Spleen (tissue), 11 donors: ENCODE results near the gene OTUD1. TPM values are rescaled to one million over a fixed set of nuclear protein-coding genes. Genes with fewer than 3 reads are reported as not detected.
A peak's percentile ranks its signal among the peaks of the same experiment; 100 is the strongest.

Experiments used
- DNase-seq: peaks from one replicate; pipeline ENCODE4 v3.0.0-alpha.2; 2020
- H3K27ac ChIP-seq, 8 donors: fragments of 200-600 bp; sonication (generic) in 7 of 8; 1 replicate in 4 of 8; 2 replicates in 4 of 8; pipeline versions ENCODE4 v1.5.0 to v1.8.0; 2016 to 2021; ENCODE audit warnings: inconsistent platforms in 4 of 8, mild to moderate bottlenecking in 4 of 8, moderate library complexity in 1 of 8
- H3K27me3 ChIP-seq, 7 donors: fragments of 200-600 bp; sonication (generic) in 6 of 7; replicated peaks in 1 of 7; 1 replicate in 4 of 7; 2 replicates in 3 of 7; pipeline versions ENCODE4 v1.5.0 to v1.8.0; 2016 to 2021; ENCODE audit warnings: inconsistent platforms in 3 of 7, mild to moderate bottlenecking in 1 of 7
- H3K36me3 ChIP-seq, 6 donors: fragments of 200-600 bp; sonication (generic) in 5 of 6; 1 replicate in 4 of 6; 2 replicates in 2 of 6; pipeline versions ENCODE4 v1.5.0 to v1.8.0; 2016 to 2021; ENCODE audit warnings: inconsistent platforms in 2 of 6
- H3K4me1 ChIP-seq, 6 donors: fragments of 200-600 bp; sonication (generic) in 5 of 6; 1 replicate in 3 of 6; 2 replicates in 3 of 6; pipeline versions ENCODE4 v1.5.0 to v1.8.0; 2016 to 2021; ENCODE audit warnings: inconsistent platforms in 3 of 6
- H3K4me3 ChIP-seq, 8 donors: fragments of 200-600 bp; sonication (generic) in 7 of 8; 1 replicate in 4 of 8; 2 replicates in 4 of 8; pipeline versions ENCODE4 v1.5.0 to v1.8.0; 2016 to 2021; ENCODE audit warnings: inconsistent platforms in 4 of 8, mild to moderate bottlenecking in 4 of 8, moderate library complexity in 2 of 8
- H3K9me3 ChIP-seq, 8 donors: fragments of 200-600 bp; sonication (generic) in 7 of 8; 1 replicate in 4 of 8; 2 replicates in 4 of 8; pipeline versions ENCODE4 v1.5.0 to v1.8.0; 2016 to 2021; ENCODE audit warnings: inconsistent platforms in 4 of 8
- POLR2A ChIP-seq, 3 donors: fragments of 450-650 bp; IDR thresholded peaks; one replicate each; pipeline ENCODE4 v1.5.1; 2017; ENCODE audit warnings: antibody characterized with exemption in 3 of 3, mild to moderate bottlenecking in 1 of 3
- POLR2AphosphoS5 ChIP-seq, 3 donors: sonication (generic); formaldehyde crosslinking; IDR thresholded peaks; one replicate each; pipeline ENCODE4 v1.5.1; 2017; ENCODE audit warnings: antibody characterized with exemption in 3 of 3
- WGBS, 5 donors: extraction: QIAGEN DNeasy Blood & Tissue Kit in 3 of 5; methylation state at CpG; one replicate each; pipeline versions ENCODE4 v1.1.5 to v1.1.7; 2013 to 2018; 5-methylcytosine and 5-hydroxymethylcytosine counted together
- intact Hi-C: fragments of 100-400 bp; cut with DNase I; formaldehyde crosslinking; loops from one replicate; pipeline ENCODE4 v1.15.0; 2023; ENCODE audit warnings: low total_unique reads
- polyA plus RNA-seq, 3 donors: library from polyadenylated mRNA; stranded (reverse); fragments of 200-250 nt; gene quantifications; one replicate each; pipeline ENCODE4 v1.2.1, GENCODE V29; 2013
- total RNA-seq, 7 donors: library from RNA; depleted of rRNA in 3 of 7; stranded (reverse); fragments of >200 nt in 3 of 7; fragmentation: NEBNext Ultra II Directional in 4 of 7; extraction: Animal tissue kit (Norgen Biotek cat#: 25700) in 4 of 7; gene quantifications; one replicate each; pipeline versions ENCODE4 v1.1.0 to v1.2.1, GENCODE V29; 2016 to 2021
- TF ChIP-seq, protein P1 (sequence below), 11 experiments: fragments of 200-600 bp in 7 of 11; fragments of 450-650 bp in 4 of 11; sonication (generic) in 4 of 11; IDR thresholded peaks in 8 of 11; conservative IDR thresholded peaks in 3 of 11; 1 replicate in 7 of 11; 2 replicates in 4 of 11; pipeline versions ENCODE4 v1.4.0 to v1.8.0; 2016 to 2021; ENCODE audit warnings: antibody characterized with exemption in 11 of 11, inconsistent platforms in 4 of 11, mild to moderate bottlenecking in 1 of 11
- donor health status: healthy with polysubstance abuse.
- donor health status: DM: no; HTN: no; CAD: no; lungs with moderate emphysema.
- donor health status: DM: no; HTN: no; CAD: no.
- donor health status: Bipolar disorder and iron deficiency.
- donor health status: healthy.
- donor health status: DM: no; HTN: no; CAD: no.
- donor health status: DM: yes; HTN: yes; CAD: no.

OTUD1 gene
- total and polyA plus RNA-seq, 10 donors = 11.7 to 34.4 (median 27.2) TPM

DNA sequence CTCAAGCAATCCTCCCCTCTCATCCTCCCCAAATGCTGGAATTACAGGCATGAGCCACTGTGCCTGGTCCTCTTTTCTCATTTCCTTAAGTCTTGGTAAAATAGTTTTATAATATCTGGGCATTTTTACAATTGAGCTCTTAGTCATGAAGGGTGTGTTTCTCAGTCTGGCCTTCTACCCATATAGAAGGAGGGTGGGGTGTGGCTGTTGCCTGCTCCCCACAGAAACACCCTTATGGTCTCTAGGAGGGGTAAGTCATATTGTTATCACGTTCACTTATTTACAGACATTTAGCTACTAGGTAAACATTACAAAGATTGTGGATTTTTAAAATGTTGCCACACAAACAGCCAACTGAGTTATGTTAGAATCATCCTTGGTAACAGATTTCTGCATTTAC is 6.7 kb upstream of the OTUD1 start:
- 65 to 83% (median 76%) methylated on average over 1 of the region's 1 CpG for WGBS, 5 donors
- TF ChIP-seq POLR2A (IDR thresholded peaks at IDR 0.05) (no peak), POLR2AphosphoS5 (IDR thresholded peaks at IDR 0.05) (no peak)
- TF ChIP-seq, protein P1, sequence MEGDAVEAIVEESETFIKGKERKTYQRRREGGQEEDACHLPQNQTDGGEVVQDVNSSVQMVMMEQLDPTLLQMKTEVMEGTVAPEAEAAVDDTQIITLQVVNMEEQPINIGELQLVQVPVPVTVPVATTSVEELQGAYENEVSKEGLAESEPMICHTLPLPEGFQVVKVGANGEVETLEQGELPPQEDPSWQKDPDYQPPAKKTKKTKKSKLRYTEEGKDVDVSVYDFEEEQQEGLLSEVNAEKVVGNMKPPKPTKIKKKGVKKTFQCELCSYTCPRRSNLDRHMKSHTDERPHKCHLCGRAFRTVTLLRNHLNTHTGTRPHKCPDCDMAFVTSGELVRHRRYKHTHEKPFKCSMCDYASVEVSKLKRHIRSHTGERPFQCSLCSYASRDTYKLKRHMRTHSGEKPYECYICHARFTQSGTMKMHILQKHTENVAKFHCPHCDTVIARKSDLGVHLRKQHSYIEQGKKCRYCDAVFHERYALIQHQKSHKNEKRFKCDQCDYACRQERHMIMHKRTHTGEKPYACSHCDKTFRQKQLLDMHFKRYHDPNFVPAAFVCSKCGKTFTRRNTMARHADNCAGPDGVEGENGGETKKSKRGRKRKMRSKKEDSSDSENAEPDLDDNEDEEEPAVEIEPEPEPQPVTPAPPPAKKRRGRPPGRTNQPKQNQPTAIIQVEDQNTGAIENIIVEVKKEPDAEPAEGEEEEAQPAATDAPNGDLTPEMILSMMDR (IDR thresholded peaks at IDR 0.05 in 8 of 11, conservative IDR thresholded peaks at IDR 0.05 in 3 of 11) = no peak
- DNase-seq = no peak
- H3K36me3 ChIP-seq = no peaks in the 10 kb centered on the region
- intact Hi-C loops = no loop called here
- peaks cover 0 to 26% (median 1%) of the 10 kb centered on the region in 6 donors for H3K4me1 ChIP-seq
- H3K27me3 ChIP-seq = no peaks in the 10 kb centered on the region
- H3K4me3 ChIP-seq = no peak overlapping the region
- H3K27ac ChIP-seq = peak overlapping the region in 5 of 8 donors; percentile 22 to 82 (median 70)
- no peaks in the 10 kb centered on the region for H3K9me3 ChIP-seq

GRCh38 chr10:23432639-23433038 is 6.2 kb upstream of the OTUD1 start:
- H3K36me3 ChIP-seq = no peaks in the 10 kb centered on the region
- H3K4me1 ChIP-seq = peaks cover 0 to 31% (median 1%) of the 10 kb centered on the region in 6 donors
- 54 to 86% (median 75%) methylated on average over 3 of the region's 3 CpGs for WGBS, 5 donors
- no peak for DNase-seq
- no peaks in the 10 kb centered on the region for H3K27me3 ChIP-seq
- intact Hi-C loops = no loop called here
- H3K9me3 ChIP-seq = no peaks in the 10 kb centered on the region
- peak overlapping the region in 5 of 8 donors; percentile 22 to 82 (median 70) for H3K27ac ChIP-seq
- no peak for TF ChIP-seq POLR2AphosphoS5 (IDR thresholded peaks at IDR 0.05)
- TF ChIP-seq POLR2A (IDR thresholded peaks at IDR 0.05) = no peak
- TF ChIP-seq, protein P1 (IDR thresholded peaks at IDR 0.05 in 8 of 11, conservative IDR thresholded peaks at IDR 0.05 in 3 of 11) = no peak
- no peak overlapping the region for H3K4me3 ChIP-seq

DNA sequence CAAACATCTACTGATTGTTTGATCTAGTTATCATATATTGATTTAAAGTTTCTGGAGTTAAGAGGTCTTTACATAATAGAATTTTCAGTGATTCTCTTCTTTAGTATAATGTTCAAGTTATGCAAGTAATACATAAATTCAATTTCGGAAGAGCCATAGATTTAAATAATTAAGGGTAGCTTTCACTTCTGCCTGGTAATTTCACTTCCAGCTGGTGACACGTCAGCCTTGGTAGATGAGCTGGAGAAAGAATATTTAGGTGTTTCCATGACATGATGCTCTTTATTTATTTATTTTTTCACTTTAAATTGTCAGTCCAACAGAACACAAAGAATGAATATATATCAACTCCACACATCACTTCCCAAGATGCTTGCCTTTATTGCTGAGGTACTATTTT is 5.2 kb upstream of the OTUD1 start:
- intact Hi-C loops = no loop called here
- no peak for DNase-seq
- Histone ChIP-seq H3K4me3 (no peak overlapping the region), H3K4me1 (peaks cover 0 to 40% (median 8%) of the 10 kb centered on the region in 6 donors), H3K27me3 (no peaks in the 10 kb centered on the region), H3K36me3 (no peaks in the 10 kb centered on the region), H3K9me3 (no peaks in the 10 kb centered on the region), H3K27ac (peak overlapping the region in 2 of 8 donors; percentile 51 to 70)
- TF ChIP-seq POLR2A (IDR thresholded peaks at IDR 0.05) (no peak), POLR2AphosphoS5 (IDR thresholded peaks at IDR 0.05) (no peak)
- 44 to 69% (median 50%) methylated on average over 2 of the region's 2 CpGs for WGBS, 5 donors

DNA sequence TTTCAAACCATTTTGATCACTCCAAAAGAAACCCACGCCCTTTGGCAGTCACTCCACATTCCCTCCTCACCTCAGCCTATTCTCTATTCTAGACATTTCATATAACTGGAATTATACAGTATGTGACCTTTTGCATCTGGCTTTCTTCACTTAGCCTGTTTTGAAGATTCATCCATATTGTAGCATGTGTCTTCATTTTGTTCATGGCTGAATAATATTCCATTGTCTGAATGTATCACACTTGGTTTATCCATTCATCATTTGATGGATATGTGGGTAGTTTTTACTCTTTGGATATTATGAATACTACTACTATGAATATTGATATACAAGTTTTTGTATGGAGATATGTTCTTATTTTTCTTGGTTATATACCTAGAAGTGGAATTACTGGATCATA is 3.5 kb upstream of the OTUD1 start:
- H3K4me3 ChIP-seq = no peak overlapping the region
- H3K27ac ChIP-seq = no peak overlapping the region
- WGBS, 5 donors = 89 to 97% (median 94%) methylated on average over 1 of the region's 1 CpG
- H3K36me3 ChIP-seq = no peaks in the 10 kb centered on the region
- DNase-seq = no peak
- TF ChIP-seq, protein P1 (IDR thresholded peaks at IDR 0.05 in 8 of 11, conservative IDR thresholded peaks at IDR 0.05 in 3 of 11) = no peak
- TF ChIP-seq POLR2AphosphoS5 (IDR thresholded peaks at IDR 0.05) = no peak
- TF ChIP-seq POLR2A (IDR thresholded peaks at IDR 0.05) = no peak
- H3K4me1 ChIP-seq = peaks cover 0 to 43% (median 8%) of the 10 kb centered on the region in 6 donors
- intact Hi-C loops = no loop called here
- no peaks in the 10 kb centered on the region for H3K9me3 ChIP-seq
- no peaks in the 10 kb centered on the region for H3K27me3 ChIP-seq

DNA sequence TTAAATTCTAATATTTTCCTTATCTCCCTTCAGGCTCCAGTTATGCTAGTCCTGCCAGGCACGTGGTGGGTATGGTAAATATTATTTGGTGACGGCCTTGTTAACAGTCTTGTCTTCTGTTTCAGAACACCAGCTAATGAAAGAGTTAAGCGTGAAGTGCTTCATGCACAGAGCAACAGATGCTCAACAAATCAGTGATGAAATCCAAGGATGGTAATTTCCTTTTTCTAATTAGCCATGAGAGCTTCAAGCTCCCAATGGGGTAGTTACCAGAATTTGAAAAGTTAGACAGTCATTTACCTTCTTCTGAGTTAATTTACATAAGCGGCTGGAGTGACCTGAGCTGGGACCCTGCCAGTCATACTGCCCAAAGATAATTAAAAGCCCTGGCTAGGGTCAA is 1.9 kb upstream of the OTUD1 start:
- H3K36me3 ChIP-seq = no peaks in the 10 kb centered on the region
- H3K27ac ChIP-seq = peak overlapping the region in 1 of 8 donors; percentile 99
- no peak overlapping the region for H3K4me3 ChIP-seq
- no peaks in the 10 kb centered on the region for H3K9me3 ChIP-seq
- TF ChIP-seq POLR2A (IDR thresholded peaks at IDR 0.05) (no peak), POLR2AphosphoS5 (IDR thresholded peaks at IDR 0.05) (no peak)
- TF ChIP-seq, protein P1 (IDR thresholded peaks at IDR 0.05 in 8 of 11, conservative IDR thresholded peaks at IDR 0.05 in 3 of 11) = no peak
- no peak for DNase-seq
- peaks cover 9 to 59% (median 24%) of the 10 kb centered on the region in 6 donors for H3K4me1 ChIP-seq
- H3K27me3 ChIP-seq = no peaks in the 10 kb centered on the region
- WGBS, 5 donors = 85 to 89% (median 87%) methylated on average over 4 of the region's 4 CpGs
- intact Hi-C loops = no loop called here
